Thymus (tissue), 11 donors: ENCODE results near the gene TFDP1. TPM values are rescaled to one million over a fixed set of nuclear protein-coding genes. Genes with fewer than 3 reads are reported as not detected.

Experiments
- DNase-seq, 9 donors: peaks; one replicate each; pipeline ENCODE4 v3.0.0-alpha.2; 2013; ENCODE audit warnings: low spot score in 9 of 9, low read depth in 6 of 9, missing footprints in 1 of 9
- H3K27ac ChIP-seq, 2 donors: one replicate each; pipeline ENCODE4 v1.5.1; 2013; ENCODE audit warnings: control low read depth in 1 of 2, low read depth in 1 of 2, low read length in 1 of 2, mild to moderate bottlenecking in 1 of 2, moderate library complexity in 1 of 2
- H3K27me3 ChIP-seq, 2 donors: one replicate each; pipeline ENCODE4 v1.5.1; 2013; ENCODE audit warnings: low read length in 1 of 2; ENCODE audit not compliant: control insufficient read depth in 2 of 2, insufficient read depth in 1 of 2
- H3K36me3 ChIP-seq, 2 donors: one replicate each; pipeline ENCODE4 v1.5.1; 2013; ENCODE audit warnings: low read length in 1 of 2, mild to moderate bottlenecking in 1 of 2, moderate library complexity in 1 of 2; ENCODE audit not compliant: control insufficient read depth in 2 of 2, insufficient read depth in 2 of 2
- H3K4me1 ChIP-seq, 2 donors: one replicate each; pipeline ENCODE4 v1.5.1; 2013; ENCODE audit warnings: low read length in 2 of 2; ENCODE audit not compliant: control insufficient read depth in 2 of 2, insufficient read depth in 2 of 2
- H3K4me3 ChIP-seq, 2 donors: one replicate each; pipeline ENCODE4 v1.5.1; 2013; ENCODE audit warnings: low read length in 2 of 2, control low read depth in 1 of 2, mild to moderate bottlenecking in 1 of 2
- H3K9me3 ChIP-seq, 2 donors: one replicate each; pipeline ENCODE4 v1.5.1; 2013; ENCODE audit warnings: low read length in 1 of 2, mild to moderate bottlenecking in 1 of 2; ENCODE audit not compliant: control insufficient read depth in 2 of 2, insufficient read depth in 1 of 2
- WGBS: extraction: QIAGEN DNeasy Blood & Tissue Kit; methylation state at CpG from one replicate; pipeline ENCODE4 v1.1.7; 2013; 5-methylcytosine and 5-hydroxymethylcytosine counted together
- polyA plus RNA-seq: library from polyadenylated mRNA; stranded (reverse); fragments of 200-250 nt; gene quantifications from one replicate; pipeline ENCODE4 v1.2.3, GENCODE V29; 2013
- total RNA-seq: library from RNA; stranded (reverse); fragments of 120-200 nt; gene quantifications from one replicate; pipeline ENCODE4 v1.2.4, GENCODE V29; 2013
- donor health status: healthy.

TFDP1 gene
- total and polyA plus RNA-seq, 2 donors, result 30.0 to 46.3 TPM

- Histone ChIP-seq H3K4me3 (no peak overlapping the region), H3K9me3 (peaks cover 0 to 1% of the 10 kb centered on the region in 2 donors), H3K27ac (no peak overlapping the region), H3K4me1 (no peaks in the 10 kb centered on the region), H3K36me3 (no peaks in the 10 kb centered on the region), H3K27me3 (no peaks in the 10 kb centered on the region)
- no peak for DNase-seq
- 94% methylated on average over 2 of the region's 2 CpGs for WGBS
Measured at GRCh38 chr13:113577881-113578435, 6.6 kb upstream of the TFDP1 start.

- 95% methylated on average over 8 of the region's 8 CpGs for WGBS
- no peak overlapping the region for H3K27ac ChIP-seq
- H3K4me3 ChIP-seq, result no peak overlapping the region
- no peaks in the 10 kb centered on the region for H3K4me1 ChIP-seq
- DNase-seq, result no peak
- H3K27me3 ChIP-seq, result no peaks in the 10 kb centered on the region
- H3K9me3 ChIP-seq, result peaks cover 0 to 1% of the 10 kb centered on the region in 2 donors
- H3K36me3 ChIP-seq, result no peaks in the 10 kb centered on the region
Measured at GRCh38 chr13:113579686-113580085, 4.9 kb upstream of the TFDP1 start.

- Histone ChIP-seq H3K4me1 (peaks cover 13% of the 10 kb centered on the region in 2 donors), H3K27ac (no peak overlapping the region), H3K9me3 (peaks cover 0 to 1% of the 10 kb centered on the region in 2 donors), H3K27me3 (no peaks in the 10 kb centered on the region), H3K4me3 (no peak overlapping the region), H3K36me3 (peaks cover 0 to 5% of the 10 kb centered on the region in 2 donors)
- 93% methylated on average over 6 of the region's 6 CpGs for WGBS
- no peak for DNase-seq
Measured at GRCh38 chr13:113581871-113582270, 2.7 kb upstream of the TFDP1 start.

- H3K27ac ChIP-seq, result no peak overlapping the region
- peaks cover 2 to 13% of the 10 kb centered on the region in 2 donors for H3K36me3 ChIP-seq
- H3K9me3 ChIP-seq, result peaks cover 0 to 1% of the 10 kb centered on the region in 2 donors
- 98% methylated on average over 38 of the region's 38 CpGs for WGBS
- no peak overlapping the region for H3K4me3 ChIP-seq
- peaks cover 16 to 22% of the 10 kb centered on the region in 2 donors for H3K4me1 ChIP-seq
- DNase-seq, result no peak
- H3K27me3 ChIP-seq, result no peaks in the 10 kb centered on the region
Measured at GRCh38 chr13:113582841-113583631, 1.5 kb upstream of the TFDP1 start.

GRCh38 chr13:113584870-113585671 lies 518 bp downstream of the TFDP1 start:
- Histone ChIP-seq H3K9me3 (peaks cover under 1 to 4% of the 10 kb centered on the region in 2 donors), H3K36me3 (peaks cover 17 to 33% of the 10 kb centered on the region in 2 donors), H3K27me3 (no peaks in the 10 kb centered on the region), H3K4me3 (peak overlapping the region; percentile 40 to 75), H3K4me1 (peaks cover 16 to 26% of the 10 kb centered on the region in 2 donors), H3K27ac (peak overlapping the region in 1 of 2 donors; percentile 31)
- WGBS, result under 1% methylated on average over 105 of the region's 105 CpGs
- peak in 1 of 9 donors; percentile 27 for DNase-seq

- H3K27ac ChIP-seq, result no peak overlapping the region
- peaks cover 17 to 37% of the 10 kb centered on the region in 2 donors for H3K36me3 ChIP-seq
- no peak overlapping the region for H3K4me3 ChIP-seq
- no peaks in the 10 kb centered on the region for H3K27me3 ChIP-seq
- DNase-seq, result no peak
- peaks cover 0 to 4% of the 10 kb centered on the region in 2 donors for H3K9me3 ChIP-seq
- 93% methylated on average over 9 of the region's 9 CpGs for WGBS
- H3K4me1 ChIP-seq, result peaks cover 16 to 26% of the 10 kb centered on the region in 2 donors
Measured at GRCh38 chr13:113585896-113586295, 1.3 kb downstream of the TFDP1 start.

GRCh38 chr13:113586661-113587479 lies 2.3 kb downstream of the TFDP1 start:
- 70% methylated on average over 23 of the region's 23 CpGs for WGBS
- Histone ChIP-seq H3K27ac (no peak overlapping the region), H3K4me3 (no peak overlapping the region), H3K36me3 (peaks cover 21 to 39% of the 10 kb centered on the region in 2 donors), H3K27me3 (no peaks in the 10 kb centered on the region), H3K9me3 (peaks cover 0 to 7% of the 10 kb centered on the region in 2 donors), H3K4me1 (peaks cover 16 to 26% of the 10 kb centered on the region in 2 donors)
- peak in 2 of 9 donors; percentile 30 to 48 for DNase-seq

GRCh38 chr13:113588394-113589111 lies 4.0 kb downstream of the TFDP1 start:
- no peak for DNase-seq
- Histone ChIP-seq H3K9me3 (peaks cover 0 to 22% of the 10 kb centered on the region in 2 donors), H3K4me3 (no peak overlapping the region), H3K27me3 (no peaks in the 10 kb centered on the region), H3K4me1 (peaks cover 16 to 26% of the 10 kb centered on the region in 2 donors), H3K36me3 (peaks cover 29 to 47% of the 10 kb centered on the region in 2 donors), H3K27ac (no peak overlapping the region)
- 99% methylated on average over 6 of the region's 6 CpGs for WGBS
